ENCODE results near the gene SEMA5B.
A peak's percentile ranks its signal among the peaks of the same experiment; 100 is the strongest.

The SEMA5B gene

GRCh38 chr3:122924056-122924455 is 103.5 kb downstream of the SEMA5B start:
- no peak for DNase-seq (ENCODE audit: low read depth in 1 of 2, low spot score in 1 of 2)
- in situ Hi-C loops (cut with HindIII; ENCODE audit: low pct_unique_long_range_greater_than_20kb, low sequenced_read_pairs) = no loop called here
- TF ChIP-seq JUND (IDR thresholded peaks at IDR 0.05; ENCODE audit: low read depth) = no peak

- in situ Hi-C loops (cut with HindIII; ENCODE audit: low pct_unique_long_range_greater_than_20kb, low sequenced_read_pairs) = no loop called here
- TF ChIP-seq JUND (IDR thresholded peaks at IDR 0.05; ENCODE audit: low read depth) = no peak
- no peak for DNase-seq (ENCODE audit: low read depth in 1 of 2, low spot score in 1 of 2)
Measured at GRCh38 chr3:122923611-122924010, 104.0 kb downstream of the SEMA5B start.

- no peak for TF ChIP-seq JUND (IDR thresholded peaks at IDR 0.05; ENCODE audit: low read depth)
- in situ Hi-C loops (cut with HindIII; ENCODE audit: low pct_unique_long_range_greater_than_20kb, low sequenced_read_pairs) = no loop called here
Measured at GRCh38 chr3:122921791-122922651, 105.5 kb downstream of the SEMA5B start.

GRCh38 chr3:122920986-122921385 is 106.6 kb downstream of the SEMA5B start:
- no peak for TF ChIP-seq JUND (IDR thresholded peaks at IDR 0.05; ENCODE audit: low read depth)
- in situ Hi-C loops (cut with HindIII; ENCODE audit: low pct_unique_long_range_greater_than_20kb, low sequenced_read_pairs) = no loop called here
- DNase-seq (ENCODE audit: low read depth in 1 of 2, low spot score in 1 of 2) = no peak

More at GRCh38 chr3:122921791-122922651, 105.5 kb downstream of the SEMA5B start:
- DNase-seq (ENCODE audit: low read depth in 1 of 2, low spot score in 1 of 2) = no peak

- no peak for TF ChIP-seq JUND (IDR thresholded peaks at IDR 0.05; ENCODE audit: low read depth)
- in situ Hi-C loops (cut with HindIII; ENCODE audit: low pct_unique_long_range_greater_than_20kb, low sequenced_read_pairs) = no loop called here
- DNase-seq (ENCODE audit: low read depth in 1 of 2, low spot score in 1 of 2) = no peak
Measured at GRCh38 chr3:122919291-122919610, 108.3 kb downstream of the SEMA5B start.

GRCh38 chr3:122918576-122919290 is 108.8 kb downstream of the SEMA5B start:
- in situ Hi-C loops (cut with HindIII; ENCODE audit: low pct_unique_long_range_greater_than_20kb, low sequenced_read_pairs) = no loop called here
- peak; percentile 49 to 66 for DNase-seq (ENCODE audit: low read depth in 1 of 2, low spot score in 1 of 2)
- TF ChIP-seq JUND (IDR thresholded peaks at IDR 0.05; ENCODE audit: low read depth) = no peak

GRCh38 chr3:122917412-122917811 is 110.2 kb downstream of the SEMA5B start:
- in situ Hi-C loops (cut with HindIII; ENCODE audit: low pct_unique_long_range_greater_than_20kb, low sequenced_read_pairs) = no loop called here
- DNase-seq (ENCODE audit: low read depth in 1 of 2, low spot score in 1 of 2) = no peak

GRCh38 chr3:122916580-122916979 is 111.0 kb downstream of the SEMA5B start:
- no peak for TF ChIP-seq JUND (IDR thresholded peaks at IDR 0.05; ENCODE audit: low read depth)
- in situ Hi-C loops (cut with HindIII; ENCODE audit: low pct_unique_long_range_greater_than_20kb, low sequenced_read_pairs) = no loop called here

More at GRCh38 chr3:122917412-122917811, 110.2 kb downstream of the SEMA5B start:
- no peak for TF ChIP-seq JUND (IDR thresholded peaks at IDR 0.05; ENCODE audit: low read depth)

GRCh38 chr3:122916084-122916483 is 111.5 kb downstream of the SEMA5B start:
- no peak for TF ChIP-seq JUND (IDR thresholded peaks at IDR 0.05; ENCODE audit: low read depth)
- in situ Hi-C loops (cut with HindIII; ENCODE audit: low pct_unique_long_range_greater_than_20kb, low sequenced_read_pairs) = no loop called here
- DNase-seq (ENCODE audit: low read depth in 1 of 2, low spot score in 1 of 2) = no peak

More at GRCh38 chr3:122916580-122916979, 111.0 kb downstream of the SEMA5B start:
- DNase-seq (ENCODE audit: low read depth in 1 of 2, low spot score in 1 of 2) = peak in 1 of 2 experiments; percentile 15

- no peak for DNase-seq (ENCODE audit: low read depth in 1 of 2, low spot score in 1 of 2)
- TF ChIP-seq JUND (IDR thresholded peaks at IDR 0.05; ENCODE audit: low read depth) = no peak
- in situ Hi-C loops (cut with HindIII; ENCODE audit: low pct_unique_long_range_greater_than_20kb, low sequenced_read_pairs) = no loop called here
Measured at GRCh38 chr3:122915300-122916055, 112.1 kb downstream of the SEMA5B start.

- in situ Hi-C loops (cut with HindIII; ENCODE audit: low pct_unique_long_range_greater_than_20kb, low sequenced_read_pairs) = no loop called here
Measured at GRCh38 chr3:122913539-122914100, 113.9 kb downstream of the SEMA5B start.

More at GRCh38 chr3:122913539-122914100, 113.9 kb downstream of the SEMA5B start:
- no peak for DNase-seq (ENCODE audit: low read depth in 1 of 2, low spot score in 1 of 2)
- TF ChIP-seq JUND (IDR thresholded peaks at IDR 0.05; ENCODE audit: low read depth) = no peak

Data from T47D (cell line).